ENCODE results near the gene NPAT. TPM values are rescaled to one million over a fixed set of nuclear protein-coding genes. Genes with fewer than 3 reads are reported as not detected.

NPAT gene
- total and polyA plus RNA-seq, 2 of the 13 experiments (the other 11 are each of a cell fraction or from before 2014, with no cell fraction given), result 4.4 to 11.2 TPM

- TF ChIP-seq SIN3B (IDR thresholded peaks at IDR 0.05; ENCODE audit: low read length), result no peak
- TF ChIP-seq, protein P1, sequence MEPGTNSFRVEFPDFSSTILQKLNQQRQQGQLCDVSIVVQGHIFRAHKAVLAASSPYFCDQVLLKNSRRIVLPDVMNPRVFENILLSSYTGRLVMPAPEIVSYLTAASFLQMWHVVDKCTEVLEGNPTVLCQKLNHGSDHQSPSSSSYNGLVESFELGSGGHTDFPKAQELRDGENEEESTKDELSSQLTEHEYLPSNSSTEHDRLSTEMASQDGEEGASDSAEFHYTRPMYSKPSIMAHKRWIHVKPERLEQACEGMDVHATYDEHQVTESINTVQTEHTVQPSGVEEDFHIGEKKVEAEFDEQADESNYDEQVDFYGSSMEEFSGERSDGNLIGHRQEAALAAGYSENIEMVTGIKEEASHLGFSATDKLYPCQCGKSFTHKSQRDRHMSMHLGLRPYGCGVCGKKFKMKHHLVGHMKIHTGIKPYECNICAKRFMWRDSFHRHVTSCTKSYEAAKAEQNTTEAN (CRISPR knock-in tag; conservative IDR thresholded peaks at IDR 0.05), result no peak
Measured at GRCh38 chr11:108142304-108142703, 80.1 kb downstream of the NPAT start (continued).

- no TSS peak for BruUV-seq (replicated peaks)
- ATAC-seq (no peak), FAIRE-seq (no peak), DNase-seq (ENCODE audit: low spot score) (no peak)
- Histone ChIP-seq H3K9ac (ENCODE audit: insufficient read depth, low read depth, low read length) (no peak overlapping the region), H2AFZ (ENCODE audit: low read length) (no peak overlapping the region), H4K20me1 (ENCODE audit: insufficient read depth, low read length) (no peaks in the 10 kb centered on the region), H3K4me3 (replicated peaks in 1 of 3; ENCODE audit: insufficient read depth in 1 of 3, low read depth in 2 of 3, low read length in 3 of 3) (no peak overlapping the region), H3K36me3 (replicated peaks in 1 of 2; ENCODE audit: control insufficient read depth in 1 of 2, insufficient read depth in 2 of 2, low read length in 2 of 2) (peaks cover 6 to 53% of the 10 kb centered on the region in 2 experiments; a peak in 4 of 5 replicates), H3K27me3 (ENCODE audit: control insufficient read depth in 1 of 2, insufficient read depth in 2 of 2, low read length in 2 of 2) (no peaks in the 10 kb centered on the region), H3K79me2 (ENCODE audit: insufficient read depth, low read length) (no peaks in the 10 kb centered on the region), H3K9me3 (ENCODE audit: low read length) (no peaks in the 10 kb centered on the region), H3K4me1 (ENCODE audit: insufficient read depth, low read length) (no peaks in the 10 kb centered on the region), H3K4me2 (ENCODE audit: low read depth, low read length) (no peak overlapping the region), H3K27ac (ENCODE audit: extremely low read length, insufficient read depth, low read length) (no peak overlapping the region)
- ChIA-PET CTCF (ENCODE audit: low intra/inter-chr PET ratio, low total read pairs) (no interaction called here), POLR2A (no interaction called here)
- intact Hi-C loops (cut with micrococcal nuclease; ENCODE audit: unreplicated experiment) (no loop called here), in situ Hi-C loops (cut with HindIII; ENCODE audit: extremely low pct_ligation_motif_present, low pct_unique_long_range_greater_than_20kb) (no loop called here)
- 100% methylated on average over 1 of the region's 1 CpG for WGBS (ENCODE audit: low lambda C conversion rate)
- TF ChIP-seq ZNF30 (CRISPR knock-in tag; IDR thresholded peaks at IDR 0.05) (no peak), ZNF678 (CRISPR knock-in tag; IDR thresholded peaks at IDR 0.05) (no peak), REPIN1 (CRISPR knock-in tag; IDR thresholded peaks at IDR 0.05; ENCODE audit: borderline replicate concordance, low read depth) (no peak), ZBTB37 (CRISPR knock-in tag; IDR thresholded peaks at IDR 0.05) (no peak), ISX (CRISPR knock-in tag; conservative IDR thresholded peaks at IDR 0.05) (no peak), CSRNP2 (CRISPR knock-in tag; conservative IDR thresholded peaks at IDR 0.05; ENCODE audit: low read depth) (no peak), E2F5 (CRISPR knock-in tag; conservative IDR thresholded peaks at IDR 0.05) (no peak), KLF13 (CRISPR knock-in tag; IDR thresholded peaks at IDR 0.05) (no peak), KLF12 (CRISPR knock-in tag; IDR thresholded peaks at IDR 0.05; ENCODE audit: borderline replicate concordance) (no peak), ZNF136 (CRISPR knock-in tag; IDR thresholded peaks at IDR 0.05; ENCODE audit: low read depth) (no peak)
- TF ChIP-seq, protein P2, sequence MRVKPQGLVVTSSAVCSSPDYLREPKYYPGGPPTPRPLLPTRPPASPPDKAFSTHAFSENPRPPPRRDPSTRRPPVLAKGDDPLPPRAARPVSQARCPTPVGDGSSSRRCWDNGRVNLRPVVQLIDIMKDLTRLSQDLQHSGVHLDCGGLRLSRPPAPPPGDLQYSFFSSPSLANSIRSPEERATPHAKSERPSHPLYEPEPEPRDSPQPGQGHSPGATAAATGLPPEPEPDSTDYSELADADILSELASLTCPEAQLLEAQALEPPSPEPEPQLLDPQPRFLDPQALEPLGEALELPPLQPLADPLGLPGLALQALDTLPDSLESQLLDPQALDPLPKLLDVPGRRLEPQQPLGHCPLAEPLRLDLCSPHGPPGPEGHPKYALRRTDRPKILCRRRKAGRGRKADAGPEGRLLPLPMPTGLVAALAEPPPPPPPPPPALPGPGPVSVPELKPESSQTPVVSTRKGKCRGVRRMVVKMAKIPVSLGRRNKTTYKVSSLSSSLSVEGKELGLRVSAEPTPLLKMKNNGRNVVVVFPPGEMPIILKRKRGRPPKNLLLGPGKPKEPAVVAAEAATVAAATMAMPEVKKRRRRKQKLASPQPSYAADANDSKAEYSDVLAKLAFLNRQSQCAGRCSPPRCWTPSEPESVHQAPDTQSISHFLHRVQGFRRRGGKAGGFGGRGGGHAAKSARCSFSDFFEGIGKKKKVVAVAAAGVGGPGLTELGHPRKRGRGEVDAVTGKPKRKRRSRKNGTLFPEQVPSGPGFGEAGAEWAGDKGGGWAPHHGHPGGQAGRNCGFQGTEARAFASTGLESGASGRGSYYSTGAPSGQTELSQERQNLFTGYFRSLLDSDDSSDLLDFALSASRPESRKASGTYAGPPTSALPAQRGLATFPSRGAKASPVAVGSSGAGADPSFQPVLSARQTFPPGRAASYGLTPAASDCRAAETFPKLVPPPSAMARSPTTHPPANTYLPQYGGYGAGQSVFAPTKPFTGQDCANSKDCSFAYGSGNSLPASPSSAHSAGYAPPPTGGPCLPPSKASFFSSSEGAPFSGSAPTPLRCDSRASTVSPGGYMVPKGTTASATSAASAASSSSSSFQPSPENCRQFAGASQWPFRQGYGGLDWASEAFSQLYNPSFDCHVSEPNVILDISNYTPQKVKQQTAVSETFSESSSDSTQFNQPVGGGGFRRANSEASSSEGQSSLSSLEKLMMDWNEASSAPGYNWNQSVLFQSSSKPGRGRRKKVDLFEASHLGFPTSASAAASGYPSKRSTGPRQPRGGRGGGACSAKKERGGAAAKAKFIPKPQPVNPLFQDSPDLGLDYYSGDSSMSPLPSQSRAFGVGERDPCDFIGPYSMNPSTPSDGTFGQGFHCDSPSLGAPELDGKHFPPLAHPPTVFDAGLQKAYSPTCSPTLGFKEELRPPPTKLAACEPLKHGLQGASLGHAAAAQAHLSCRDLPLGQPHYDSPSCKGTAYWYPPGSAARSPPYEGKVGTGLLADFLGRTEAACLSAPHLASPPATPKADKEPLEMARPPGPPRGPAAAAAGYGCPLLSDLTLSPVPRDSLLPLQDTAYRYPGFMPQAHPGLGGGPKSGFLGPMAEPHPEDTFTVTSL (CRISPR knock-in tag; IDR thresholded peaks at IDR 0.05; ENCODE audit: borderline replicate concordance), result no peak
Measured at GRCh38 chr11:108137212-108137611, 85.2 kb downstream of the NPAT start.

Measured in HepG2 (cell line).